SK-N-SH (cell line): Measurements from ENCODE around the gene APBB2. TPM values are rescaled to one million over a fixed set of nuclear protein-coding genes. Genes with fewer than 3 reads are reported as not detected.

Source experiments
- CTCF ChIA-PET: fragments of 300-600, 350-600 bp; formaldehyde crosslinking; extraction: SDS; loops from one replicate; lab custom pipeline; 2021; lab: Yijun Ruan, JAX
- POLR2A ChIA-PET: fragments of 350-600 bp; sonication (Branson Sonifier 250); formaldehyde crosslinking; extraction: SDS; loops from one replicate; lab custom pipeline; 2020; ENCODE audit warnings: antibody characterized with exemption, inconsistent platforms; lab: Yijun Ruan, JAX
- DNase-seq: peaks from one replicate; pipeline ENCODE4 v3.0.0; 2012
- H2AFZ ChIP-seq: fragments of 200-600 bp; sonication (generic); 2 replicates; pipeline ENCODE4 v1.8.1; 2016; ENCODE audit warnings: antibody characterized with exemption, mild to moderate bottlenecking, low read depth
- H3F3A ChIP-seq: fragments of 200-600 bp; sonication (generic); replicated peaks from 2 replicates; pipeline ENCODE3; 2016; ENCODE audit warnings: antibody characterized with exemption, mild to moderate bottlenecking; ENCODE audit not compliant: insufficient read depth
- H3K27ac ChIP-seq, 2 experiments: fragments of 200-500 bp in 1 of 2; fragments of 200-600 bp in 1 of 2; sonication (Bioruptor generic) in 1 of 2; sonication (generic), shearing (Covaris generic) in 1 of 2; 2 replicates each; pipeline versions ENCODE4 v1.5.1 to v1.6.1; 2014 to 2016; ENCODE audit warnings: low read depth in 2 of 2, inconsistent platforms in 1 of 2, low read length in 1 of 2, mild to moderate bottlenecking in 1 of 2, mixed read lengths in 1 of 2
- H3K27me3 ChIP-seq: fragments of 200-600 bp; sonication (generic), shearing (Covaris generic); 2 replicates; pipeline ENCODE4 v1.6.1; 2016; ENCODE audit warnings: mixed run types; ENCODE audit not compliant: insufficient read depth
- H3K36me3 ChIP-seq, 2 experiments: fragments of 200-500 bp in 1 of 2; fragments of 200-600 bp in 1 of 2; sonication (Bioruptor generic) in 1 of 2; sonication (generic) in 1 of 2; replicated peaks in 1 of 2; 2 replicates each; pipeline versions ENCODE3 to v1.5.1; 2014 to 2016; ENCODE audit warnings: low read length in 1 of 2, mild to moderate bottlenecking in 1 of 2; ENCODE audit not compliant: insufficient read depth in 2 of 2, control insufficient read depth in 1 of 2
- H3K4me1 ChIP-seq, 2 experiments: fragments of 200-500 bp in 1 of 2; fragments of 200-600 bp in 1 of 2; sonication (Bioruptor generic) in 1 of 2; sonication (generic), shearing (Covaris generic) in 1 of 2; 2 replicates each; pipeline versions ENCODE4 v1.5.1 to v1.6.1; 2014 to 2016; ENCODE audit warnings: low read depth in 1 of 2, low read length in 1 of 2, mixed run types in 1 of 2; ENCODE audit not compliant: insufficient read depth in 2 of 2, control insufficient read depth in 1 of 2
- H3K4me2 ChIP-seq: fragments of 200-600 bp; sonication (generic), shearing (Covaris generic); 2 replicates; pipeline ENCODE4 v1.6.1; 2017; ENCODE audit warnings: mixed run types
- H3K4me3 ChIP-seq, 2 experiments: fragments of 200-500 bp in 1 of 2; fragments of 200-600 bp in 1 of 2; sonication (Bioruptor generic) in 1 of 2; sonication (generic), shearing (Covaris generic) in 1 of 2; 2 replicates each; pipeline versions ENCODE4 v1.5.1 to v1.8.1; 2014 to 2016; ENCODE audit warnings: low read depth in 2 of 2, inconsistent platforms in 1 of 2, low read length in 1 of 2, mild to moderate bottlenecking in 1 of 2, mixed read lengths in 1 of 2, moderate library complexity in 1 of 2
- H3K79me2 ChIP-seq: fragments of 200-600 bp; sonication (generic); 2 replicates; pipeline ENCODE4 v1.8.1; 2017; ENCODE audit warnings: mild to moderate bottlenecking; ENCODE audit not compliant: insufficient read depth
- H3K9ac ChIP-seq: fragments of 200-600 bp; sonication (generic); 2 replicates; pipeline ENCODE4 v1.6.1; 2017; ENCODE audit warnings: mixed run types
- H3K9me2 ChIP-seq: fragments of 200-600 bp; sonication (generic); 2 replicates; pipeline ENCODE4 v1.6.1; 2017; ENCODE audit warnings: mixed run types
- H3K9me3 ChIP-seq: fragments of 200-600 bp; sonication (generic); 2 replicates; pipeline ENCODE4 v1.6.1; 2017; ENCODE audit warnings: mixed run types, mild to moderate bottlenecking, moderate library complexity
- H4K20me1 ChIP-seq: fragments of 200-600 bp; sonication (generic); 2 replicates; pipeline ENCODE4 v1.6.1; 2017; ENCODE audit warnings: mild to moderate bottlenecking, mixed run types; ENCODE audit not compliant: insufficient read depth
- ELF1 ChIP-seq: IDR thresholded peaks from 2 replicates; pipeline ENCODE4 v1.4.0; 2012
- EP300 ChIP-seq, 2 experiments: IDR thresholded peaks; 2 replicates each; pipeline versions ENCODE4 v1.4.0 to v1.6.1; 2012; ENCODE audit warnings: borderline replicate concordance in 1 of 2, low read depth in 1 of 2, low read length in 1 of 2
- EZH2phosphoT487 ChIP-seq: fragments of 200-600 bp; sonication (generic); IDR thresholded peaks from 2 replicates; pipeline ENCODE4 v1.6.1; 2017; ENCODE audit warnings: low read depth, mixed run types, mild to moderate bottlenecking, antibody characterized with exemption, moderate library complexity, borderline replicate concordance
- FOXM1 ChIP-seq: IDR thresholded peaks from 2 replicates; pipeline ENCODE4 v1.4.0; 2012; ENCODE audit warnings: low read depth, mild to moderate bottlenecking
- GABPA ChIP-seq: IDR thresholded peaks from 2 replicates; pipeline ENCODE4 v1.4.0; 2012; ENCODE audit warnings: low read depth, mild to moderate bottlenecking
- GATA2 ChIP-seq: sonication (generic); formaldehyde crosslinking; IDR thresholded peaks from 2 replicates; pipeline ENCODE4 v1.5.0; 2020; ENCODE audit warnings: mild to moderate bottlenecking, missing genetic modification reagents
- JUND ChIP-seq: IDR thresholded peaks from 2 replicates; pipeline ENCODE4 v1.4.0; 2012
- MAX ChIP-seq: IDR thresholded peaks from 2 replicates; pipeline ENCODE4 v1.4.0; 2012; ENCODE audit warnings: low read depth
- NFIC ChIP-seq: IDR thresholded peaks from 2 replicates; pipeline ENCODE4 v1.4.0; 2012; ENCODE audit warnings: borderline replicate concordance
- NRF1 ChIP-seq: IDR thresholded peaks from 2 replicates; pipeline ENCODE4 v1.6.1; 2012; ENCODE audit warnings: low read depth, mild to moderate bottlenecking, low read length
- RAD21 ChIP-seq: IDR thresholded peaks from 2 replicates; pipeline ENCODE4 v1.6.1; 2012; ENCODE audit warnings: mild to moderate bottlenecking, low read length
- REST ChIP-seq: IDR thresholded peaks from 2 replicates; pipeline ENCODE4 v1.6.1; 2012; ENCODE audit warnings: mild to moderate bottlenecking, low read depth, low read length, moderate library complexity
- RXRA ChIP-seq: IDR thresholded peaks from 2 replicates; pipeline ENCODE4 v1.4.0; 2012; ENCODE audit warnings: low read depth, mild to moderate bottlenecking, borderline replicate concordance
- SMC3 ChIP-seq: IDR thresholded peaks from 2 replicates; pipeline ENCODE4 v1.6.1; 2012; ENCODE audit warnings: low read depth, low read length, improper control_type of control experiment
- TAF1 ChIP-seq: IDR thresholded peaks from 2 replicates; pipeline ENCODE4 v1.6.1; 2012; ENCODE audit warnings: low read depth, mild to moderate bottlenecking, low read length, moderate library complexity, borderline replicate concordance
- TEAD4 ChIP-seq: IDR thresholded peaks from 2 replicates; pipeline ENCODE4 v1.4.0; 2012; ENCODE audit warnings: mild to moderate bottlenecking, borderline replicate concordance; ENCODE audit not compliant: insufficient read depth
- USF1 ChIP-seq: IDR thresholded peaks from 2 replicates; pipeline ENCODE4 v1.4.0; 2012; ENCODE audit warnings: low read depth, borderline replicate concordance
- USF2 ChIP-seq: fragments of 150-350 bp; IDR thresholded peaks from 2 replicates; pipeline ENCODE4 v1.6.1; 2017; ENCODE audit warnings: antibody characterized with exemption, low read length, low read depth, borderline replicate concordance
- YY1 ChIP-seq: IDR thresholded peaks from 2 replicates; pipeline ENCODE4 v1.4.0; 2012; ENCODE audit warnings: low read depth, mild to moderate bottlenecking
- WGBS: methylation state at CpG from one replicate; pipeline ENCODE4 v1.1.6; 2017; ENCODE audit warnings: low lambda C conversion rate; 5-methylcytosine and 5-hydroxymethylcytosine counted together
- polyA plus RNA-seq, 3 experiments: library from polyadenylated mRNA; depleted of rRNA; stranded (reverse); fragments of >200 nt; gene quantifications; 2 replicates each; pipeline ENCODE4 v1.2.3, GENCODE V29; 2012
- TF ChIP-seq, protein P1 (sequence below): fragments of 200-600 bp; sonication (generic); IDR thresholded peaks from 2 replicates; pipeline ENCODE4 v1.6.1; 2017; ENCODE audit warnings: antibody characterized with exemption, mild to moderate bottlenecking, moderate library complexity

The APBB2 gene
- polyA plus RNA-seq, 1 of the 3 experiments (the other 2 are of a cell fraction): 49.8 TPM

GRCh38 chr4:40887764-40888131, 326.6 kb downstream of the APBB2 start:
- Histone ChIP-seq H3K4me3 (no peak overlapping the region), H3K4me2 (no peak overlapping the region), H2AFZ (no peak overlapping the region), H3K27ac (no peak overlapping the region), H3K9me3 (no peaks in the 10 kb centered on the region), H3K9me2 (no peaks in the 10 kb centered on the region), H4K20me1 (no peaks in the 10 kb centered on the region), H3K36me3 (peaks cover 48 to 53% of the 10 kb centered on the region in 2 experiments), H3K79me2 (no peaks in the 10 kb centered on the region), H3F3A (no peaks in the 10 kb centered on the region), H3K9ac (no peak overlapping the region), H3K4me1 (peaks cover 0 to 4% of the 10 kb centered on the region in 2 experiments; a peak in 1 of 4 replicates), H3K27me3 (no peaks in the 10 kb centered on the region)
- 83% methylated on average over 10 of the region's 10 CpGs for WGBS
- TF ChIP-seq RXRA (no peak), GABPA (no peak), FOXM1 (no peak), NFIC (no peak), TEAD4 (no peak), REST (no peak), GATA2 (CRISPR knock-in tag) (no peak), ELF1 (no peak), MAX (no peak)
- CTCF ChIA-PET: interaction anchor here (0.8 to 2.8 kb wide), 2 partner anchors 9 to 47 kb away, joined by 3 to 22 read pairs; no protein-coding TSS in a partner anchor
- no peak for DNase-seq
- POLR2A ChIA-PET: no interaction called here

GRCh38 chr4:40886931-40887763, 327.2 kb downstream of the APBB2 start:
- Histone ChIP-seq H3K4me2 (no peak overlapping the region), H2AFZ (no peak overlapping the region), H3K9me2 (no peaks in the 10 kb centered on the region), H3K27me3 (no peaks in the 10 kb centered on the region), H3K36me3 (peaks cover 49 to 50% of the 10 kb centered on the region in 2 experiments), H3F3A (no peaks in the 10 kb centered on the region), H3K9ac (no peak overlapping the region), H3K27ac (no peak overlapping the region), H3K9me3 (no peaks in the 10 kb centered on the region), H4K20me1 (no peaks in the 10 kb centered on the region), H3K4me1 (peaks cover 0 to 9% of the 10 kb centered on the region in 2 experiments; a peak in 1 of 4 replicates), H3K79me2 (no peaks in the 10 kb centered on the region), H3K4me3 (no peak overlapping the region)
- no peak for DNase-seq
- 98% methylated on average over 7 of the region's 7 CpGs for WGBS
- ChIA-PET POLR2A (no interaction called here), CTCF (interaction anchor here (0.6 to 2.8 kb wide), 3 partner anchors 10 to 46 kb away, joined by 3 to 22 read pairs (median 3); no protein-coding TSS in a partner anchor)
- TF ChIP-seq NRF1: no peak
- TF ChIP-seq JUND: no peak
- TF ChIP-seq USF1: no peak
- TF ChIP-seq EP300 (IDR thresholded peaks at IDR 0.05; ENCODE audit: borderline replicate concordance in 1 of 2, low read depth in 1 of 2, low read length in 1 of 2): no peak
- no peak for TF ChIP-seq TAF1
- TF ChIP-seq USF2: no peak
- TF ChIP-seq, protein P1, sequence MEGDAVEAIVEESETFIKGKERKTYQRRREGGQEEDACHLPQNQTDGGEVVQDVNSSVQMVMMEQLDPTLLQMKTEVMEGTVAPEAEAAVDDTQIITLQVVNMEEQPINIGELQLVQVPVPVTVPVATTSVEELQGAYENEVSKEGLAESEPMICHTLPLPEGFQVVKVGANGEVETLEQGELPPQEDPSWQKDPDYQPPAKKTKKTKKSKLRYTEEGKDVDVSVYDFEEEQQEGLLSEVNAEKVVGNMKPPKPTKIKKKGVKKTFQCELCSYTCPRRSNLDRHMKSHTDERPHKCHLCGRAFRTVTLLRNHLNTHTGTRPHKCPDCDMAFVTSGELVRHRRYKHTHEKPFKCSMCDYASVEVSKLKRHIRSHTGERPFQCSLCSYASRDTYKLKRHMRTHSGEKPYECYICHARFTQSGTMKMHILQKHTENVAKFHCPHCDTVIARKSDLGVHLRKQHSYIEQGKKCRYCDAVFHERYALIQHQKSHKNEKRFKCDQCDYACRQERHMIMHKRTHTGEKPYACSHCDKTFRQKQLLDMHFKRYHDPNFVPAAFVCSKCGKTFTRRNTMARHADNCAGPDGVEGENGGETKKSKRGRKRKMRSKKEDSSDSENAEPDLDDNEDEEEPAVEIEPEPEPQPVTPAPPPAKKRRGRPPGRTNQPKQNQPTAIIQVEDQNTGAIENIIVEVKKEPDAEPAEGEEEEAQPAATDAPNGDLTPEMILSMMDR: no peak
- TF ChIP-seq YY1: no peak
- TF ChIP-seq GATA2 (CRISPR knock-in tag): no peak
- TF ChIP-seq EZH2phosphoT487: no peak
- no peak for TF ChIP-seq RAD21
- no peak for TF ChIP-seq SMC3
